Measurements from ENCODE around the gene MPPED2. TPM values are rescaled to one million over a fixed set of nuclear protein-coding genes. Genes with fewer than 3 reads are reported as not detected.

The MPPED2 gene
- total RNA-seq, 1 donor from 2014 or later, result 1.6 TPM

DNA sequence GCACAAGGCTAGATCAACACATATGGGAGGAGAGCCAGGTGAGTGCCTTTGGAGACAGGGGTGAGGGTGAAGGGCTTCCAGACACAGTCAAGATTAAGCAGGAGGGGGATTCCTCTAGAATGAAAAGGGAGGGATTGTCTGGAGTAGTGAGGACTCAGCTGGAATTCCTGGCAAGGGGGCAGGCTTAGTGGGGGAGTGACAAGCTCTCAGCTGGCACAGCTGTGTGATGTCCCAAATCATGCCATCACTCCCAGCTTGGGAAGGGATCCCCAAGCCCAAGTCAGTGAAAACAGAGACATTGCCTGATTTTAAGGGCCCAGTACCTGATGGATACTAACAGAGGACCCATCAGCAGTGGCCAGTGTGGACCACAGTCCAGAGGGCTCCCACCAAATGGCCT is 119.0 kb downstream of the MPPED2 start:
- Histone ChIP-seq H3K4me2 (ENCODE audit: low read length) (no peak overlapping the region), H4K20me1 (ENCODE audit: insufficient read depth, low read length) (no peaks in the 10 kb centered on the region), H3K4me1 (ENCODE audit: insufficient read depth, low read length) (no peaks in the 10 kb centered on the region), H3K79me2 (ENCODE audit: insufficient read depth, low read length) (no peaks in the 10 kb centered on the region), H3K9ac (ENCODE audit: low read length) (no peak overlapping the region), H3K36me3 (ENCODE audit: insufficient read depth, low read length) (no peaks in the 10 kb centered on the region), H3K27ac (ENCODE audit: low read depth, low read length) (no peak overlapping the region), H3K9me3 (ENCODE audit: insufficient read depth, low read depth, low read length) (peaks cover 2% of the 10 kb centered on the region), H3K27me3 (ENCODE audit: insufficient read depth, low read length) (no peaks in the 10 kb centered on the region), H2AFZ (ENCODE audit: low read depth, low read length) (no peak overlapping the region), H3K4me3 (ENCODE audit: insufficient read depth, low read depth, low read length) (no peak overlapping the region)
- Mint-ChIP-seq H3K36me3 (ENCODE audit: low read depth, unreplicated experiment) (no peaks in the 10 kb centered on the region), H3K4me3 (ENCODE audit: unreplicated experiment) (no peak overlapping the region), H3K27ac (ENCODE audit: unreplicated experiment) (no peak overlapping the region), H3K4me1 (ENCODE audit: low read depth, unreplicated experiment) (peaks cover 10% of the 10 kb centered on the region), H3K27me3 (ENCODE audit: low read depth, unreplicated experiment) (no peaks in the 10 kb centered on the region), H3K9me3 (ENCODE audit: unreplicated experiment) (no peaks in the 10 kb centered on the region)
- TF ChIP-seq EZH2 (IDR thresholded peaks at IDR 0.05; ENCODE audit: insufficient read depth, low read length), result no peak
- DNase-seq (ENCODE audit: low read depth), result no peak
- FAIRE-seq, result no peak

DNA sequence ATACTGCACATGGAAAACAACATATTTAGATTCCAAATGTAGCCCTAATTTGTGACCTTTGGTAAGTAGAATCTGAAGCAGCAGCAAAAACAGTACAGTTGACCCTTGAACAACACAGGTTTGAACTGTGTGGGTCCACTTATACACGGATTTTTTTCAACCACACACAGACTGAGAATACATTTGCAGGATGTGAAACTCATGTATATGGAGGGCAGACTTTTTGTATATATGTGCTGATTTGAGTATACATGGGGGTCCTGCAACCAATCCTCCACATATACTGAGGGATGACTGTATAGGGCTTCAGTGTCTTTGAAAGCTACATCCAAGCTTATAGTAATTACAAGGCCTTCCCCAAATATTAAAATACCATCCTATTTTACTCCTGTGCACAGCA is 120.5 kb downstream of the MPPED2 start:
- H3K4me3 Mint-ChIP-seq (ENCODE audit: unreplicated experiment), result no peak overlapping the region
- Histone ChIP-seq H3K36me3 (ENCODE audit: insufficient read depth, low read length) (no peaks in the 10 kb centered on the region), H3K4me1 (ENCODE audit: insufficient read depth, low read length) (no peaks in the 10 kb centered on the region), H3K9me3 (ENCODE audit: insufficient read depth, low read depth, low read length) (no peaks in the 10 kb centered on the region), H3K4me3 (ENCODE audit: insufficient read depth, low read depth, low read length) (no peak overlapping the region), H2AFZ (ENCODE audit: low read depth, low read length) (no peak overlapping the region), H3K79me2 (ENCODE audit: insufficient read depth, low read length) (no peaks in the 10 kb centered on the region), H3K27me3 (ENCODE audit: insufficient read depth, low read length) (no peaks in the 10 kb centered on the region), H3K9ac (ENCODE audit: low read length) (no peak overlapping the region), H3K4me2 (ENCODE audit: low read length) (no peak overlapping the region), H3K27ac (ENCODE audit: low read depth, low read length) (no peak overlapping the region), H4K20me1 (ENCODE audit: insufficient read depth, low read length) (no peaks in the 10 kb centered on the region)
- H3K9me3 Mint-ChIP-seq (ENCODE audit: unreplicated experiment), result no peaks in the 10 kb centered on the region
- no peak for FAIRE-seq
- H3K4me1 Mint-ChIP-seq (ENCODE audit: low read depth, unreplicated experiment), result peaks cover 9% of the 10 kb centered on the region
- H3K36me3 Mint-ChIP-seq (ENCODE audit: low read depth, unreplicated experiment), result no peaks in the 10 kb centered on the region
- H3K27ac Mint-ChIP-seq (ENCODE audit: unreplicated experiment), result peak overlapping the region; percentile 62
- no peaks in the 10 kb centered on the region for H3K27me3 Mint-ChIP-seq (ENCODE audit: low read depth, unreplicated experiment)
- TF ChIP-seq EZH2 (IDR thresholded peaks at IDR 0.05; ENCODE audit: insufficient read depth, low read length), result no peak
- TF ChIP-seq, protein P1, sequence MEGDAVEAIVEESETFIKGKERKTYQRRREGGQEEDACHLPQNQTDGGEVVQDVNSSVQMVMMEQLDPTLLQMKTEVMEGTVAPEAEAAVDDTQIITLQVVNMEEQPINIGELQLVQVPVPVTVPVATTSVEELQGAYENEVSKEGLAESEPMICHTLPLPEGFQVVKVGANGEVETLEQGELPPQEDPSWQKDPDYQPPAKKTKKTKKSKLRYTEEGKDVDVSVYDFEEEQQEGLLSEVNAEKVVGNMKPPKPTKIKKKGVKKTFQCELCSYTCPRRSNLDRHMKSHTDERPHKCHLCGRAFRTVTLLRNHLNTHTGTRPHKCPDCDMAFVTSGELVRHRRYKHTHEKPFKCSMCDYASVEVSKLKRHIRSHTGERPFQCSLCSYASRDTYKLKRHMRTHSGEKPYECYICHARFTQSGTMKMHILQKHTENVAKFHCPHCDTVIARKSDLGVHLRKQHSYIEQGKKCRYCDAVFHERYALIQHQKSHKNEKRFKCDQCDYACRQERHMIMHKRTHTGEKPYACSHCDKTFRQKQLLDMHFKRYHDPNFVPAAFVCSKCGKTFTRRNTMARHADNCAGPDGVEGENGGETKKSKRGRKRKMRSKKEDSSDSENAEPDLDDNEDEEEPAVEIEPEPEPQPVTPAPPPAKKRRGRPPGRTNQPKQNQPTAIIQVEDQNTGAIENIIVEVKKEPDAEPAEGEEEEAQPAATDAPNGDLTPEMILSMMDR (IDR thresholded peaks at IDR 0.05; ENCODE audit: insufficient read depth, low read depth, low read length), result no peak
- no peak for DNase-seq (ENCODE audit: low read depth)

- Mint-ChIP-seq H3K4me1 (ENCODE audit: low read depth, unreplicated experiment) (peaks cover 8% of the 10 kb centered on the region), H3K27ac (ENCODE audit: unreplicated experiment) (peak overlapping the region; percentile 72), H3K4me3 (ENCODE audit: unreplicated experiment) (no peak overlapping the region), H3K9me3 (ENCODE audit: unreplicated experiment) (no peaks in the 10 kb centered on the region), H3K27me3 (ENCODE audit: low read depth, unreplicated experiment) (no peaks in the 10 kb centered on the region), H3K36me3 (ENCODE audit: low read depth, unreplicated experiment) (no peaks in the 10 kb centered on the region)
- no peak overlapping the region for H3K9ac ChIP-seq (ENCODE audit: low read length)
- no peaks in the 10 kb centered on the region for H3K4me1 ChIP-seq (ENCODE audit: insufficient read depth, low read length)
- H3K4me3 ChIP-seq (ENCODE audit: insufficient read depth, low read depth, low read length), result no peak overlapping the region
- H4K20me1 ChIP-seq (ENCODE audit: insufficient read depth, low read length), result no peaks in the 10 kb centered on the region
- no peak for DNase-seq (ENCODE audit: low read depth)
- no peaks in the 10 kb centered on the region for H3K9me3 ChIP-seq (ENCODE audit: insufficient read depth, low read depth, low read length)
- no peaks in the 10 kb centered on the region for H3K36me3 ChIP-seq (ENCODE audit: insufficient read depth, low read length)
- H2AFZ ChIP-seq (ENCODE audit: low read depth, low read length), result no peak overlapping the region
- no peak for TF ChIP-seq EZH2 (IDR thresholded peaks at IDR 0.05; ENCODE audit: insufficient read depth, low read length)
- TF ChIP-seq, protein P1 (IDR thresholded peaks at IDR 0.05; ENCODE audit: insufficient read depth, low read depth, low read length), result no peak
- FAIRE-seq, result no peak
- no peaks in the 10 kb centered on the region for H3K27me3 ChIP-seq (ENCODE audit: insufficient read depth, low read length)
- no peak overlapping the region for H3K4me2 ChIP-seq (ENCODE audit: low read length)
- H3K27ac ChIP-seq (ENCODE audit: low read depth, low read length), result no peak overlapping the region
- no peaks in the 10 kb centered on the region for H3K79me2 ChIP-seq (ENCODE audit: insufficient read depth, low read length)
These were observed 121.0 kb downstream of the MPPED2 start for GRCh38 chr11:30465192-30465591.
